ENCODE data around the gene C6orf132.
A peak's percentile ranks its signal among the peaks of the same experiment; 100 is the strongest.

Gene C6orf132

DNA sequence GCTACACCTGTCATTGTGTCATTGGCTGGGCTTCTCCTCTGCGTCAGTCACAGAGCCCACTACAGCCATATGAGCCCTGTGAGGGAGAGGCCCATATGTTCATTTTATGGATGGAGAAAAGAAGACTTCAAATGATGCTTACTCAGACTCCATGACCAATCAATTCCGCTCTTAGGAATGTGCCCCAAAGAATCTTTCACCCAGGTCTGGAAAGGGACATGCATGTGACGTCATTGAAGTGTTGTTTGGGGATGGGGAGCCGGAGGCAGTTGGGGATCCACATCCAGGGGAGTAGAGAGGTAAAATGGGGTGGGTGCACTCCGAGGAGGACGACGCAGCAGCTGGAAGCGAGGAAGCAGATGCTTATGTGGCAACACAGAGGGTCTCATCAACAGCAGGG is 9.6 kb upstream of the C6orf132 start:
- 83 to 89% methylated on average over 8 of the region's 8 CpGs for WGBS, 2 experiments
- Histone ChIP-seq H3K9me3 (ENCODE audit: control insufficient read depth, low read length) (no peaks in the 10 kb centered on the region), H3K36me3 (ENCODE audit: control insufficient read depth, insufficient read depth, low read length) (no peaks in the 10 kb centered on the region), H3K27ac (ENCODE audit: insufficient read depth, low read depth, low read length, poor library complexity, severe bottlenecking) (no peak overlapping the region), H3K4me1 (ENCODE audit: control insufficient read depth, insufficient read depth, low read length) (no peaks in the 10 kb centered on the region), H3K4me3 (ENCODE audit: insufficient read depth, low read depth, low read length) (no peak overlapping the region), H3K27me3 (ENCODE audit: control insufficient read depth, insufficient read depth, low read length, poor library complexity, severe bottlenecking) (no peaks in the 10 kb centered on the region)

DNA sequence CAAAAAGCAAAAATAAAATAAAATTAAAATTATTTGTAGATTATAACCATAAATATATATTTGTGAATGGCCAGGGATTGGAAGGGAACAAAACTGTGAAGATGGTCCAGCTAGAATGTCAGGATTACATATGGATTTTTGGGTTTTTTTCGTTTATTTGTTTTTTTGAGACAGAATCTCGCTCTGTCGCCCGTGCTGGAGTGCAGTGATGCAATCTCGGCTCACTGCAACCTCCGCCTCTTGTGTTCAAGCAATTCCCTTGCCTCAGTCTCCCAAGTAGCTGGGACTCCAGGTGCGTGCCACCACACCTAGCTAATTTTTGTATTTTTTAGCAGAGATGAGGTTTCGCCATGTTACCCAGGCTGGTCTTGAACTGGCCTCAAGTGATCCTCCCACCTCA is 7.8 kb upstream of the C6orf132 start:
- Histone ChIP-seq H3K4me3 (ENCODE audit: insufficient read depth, low read depth, low read length) (no peak overlapping the region), H3K9me3 (ENCODE audit: control insufficient read depth, low read length) (no peaks in the 10 kb centered on the region), H3K27me3 (ENCODE audit: control insufficient read depth, insufficient read depth, low read length, poor library complexity, severe bottlenecking) (no peaks in the 10 kb centered on the region), H3K27ac (ENCODE audit: insufficient read depth, low read depth, low read length, poor library complexity, severe bottlenecking) (no peak overlapping the region), H3K36me3 (ENCODE audit: control insufficient read depth, insufficient read depth, low read length) (no peaks in the 10 kb centered on the region), H3K4me1 (ENCODE audit: control insufficient read depth, insufficient read depth, low read length) (no peaks in the 10 kb centered on the region)
- 93 to 94% methylated on average over 8 of the region's 8 CpGs for WGBS, 2 experiments

DNA sequence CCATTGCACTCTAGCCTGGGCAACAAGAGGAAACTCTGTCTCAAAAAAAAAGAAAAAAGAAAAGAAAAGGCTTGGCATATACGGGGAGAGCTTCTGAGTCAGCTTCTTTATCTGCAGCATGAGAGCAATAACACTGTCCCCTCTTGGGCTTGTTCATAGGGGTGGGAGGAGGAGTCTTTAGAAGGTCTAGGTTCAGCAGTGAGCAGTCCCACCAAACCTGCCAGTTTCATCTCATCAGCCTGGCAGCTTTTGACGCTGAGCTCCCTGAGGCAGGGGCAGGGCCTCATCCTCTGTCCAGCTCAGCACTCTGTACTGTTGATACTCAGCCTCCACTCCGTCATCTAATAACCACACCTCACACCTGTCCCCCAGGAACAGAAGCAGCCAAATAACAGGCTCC is 5.6 kb upstream of the C6orf132 start:
- 86 to 88% methylated on average over 3 of the region's 3 CpGs for WGBS, 2 experiments
- no peak overlapping the region for H3K4me3 ChIP-seq (ENCODE audit: insufficient read depth, low read depth, low read length)
- H3K36me3 ChIP-seq (ENCODE audit: control insufficient read depth, insufficient read depth, low read length), result no peaks in the 10 kb centered on the region
- H3K9me3 ChIP-seq (ENCODE audit: control insufficient read depth, low read length), result no peaks in the 10 kb centered on the region
- H3K27ac ChIP-seq (ENCODE audit: insufficient read depth, low read depth, low read length, poor library complexity, severe bottlenecking), result no peak overlapping the region
- no peaks in the 10 kb centered on the region for H3K4me1 ChIP-seq (ENCODE audit: control insufficient read depth, insufficient read depth, low read length)
- H3K27me3 ChIP-seq (ENCODE audit: control insufficient read depth, insufficient read depth, low read length, poor library complexity, severe bottlenecking), result peaks cover 8% of the 10 kb centered on the region

DNA sequence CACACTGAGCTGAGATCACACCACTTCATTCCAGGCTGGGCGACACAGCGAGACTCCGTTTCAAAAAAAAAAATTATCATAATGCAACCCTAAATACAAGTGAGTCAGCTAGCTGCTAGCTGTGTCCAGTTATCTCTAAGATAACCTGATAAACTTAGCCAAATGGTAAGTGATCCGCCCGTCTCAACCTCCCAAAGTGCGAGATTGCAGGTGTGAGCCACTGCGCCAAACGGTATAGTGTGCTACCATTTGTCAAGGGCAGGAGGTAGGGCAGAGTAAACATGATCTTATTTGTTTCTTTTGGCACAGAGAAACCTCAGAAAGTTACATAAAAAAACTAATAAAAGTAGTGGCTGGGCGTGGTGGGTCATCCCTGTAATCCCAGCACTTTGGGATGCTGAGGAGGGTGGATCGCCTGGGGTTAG is 4.7 kb upstream of the C6orf132 start:
- H3K27ac ChIP-seq (ENCODE audit: insufficient read depth, low read depth, low read length, poor library complexity, severe bottlenecking), result no peak overlapping the region
- no peak overlapping the region for H3K4me3 ChIP-seq (ENCODE audit: insufficient read depth, low read depth, low read length)
- no peaks in the 10 kb centered on the region for H3K4me1 ChIP-seq (ENCODE audit: control insufficient read depth, insufficient read depth, low read length)
- 91 to 98% methylated on average over 10 of the region's 10 CpGs for WGBS, 2 experiments
- H3K27me3 ChIP-seq (ENCODE audit: control insufficient read depth, insufficient read depth, low read length, poor library complexity, severe bottlenecking), result peaks cover 17% of the 10 kb centered on the region
- H3K9me3 ChIP-seq (ENCODE audit: control insufficient read depth, low read length), result no peaks in the 10 kb centered on the region
- H3K36me3 ChIP-seq (ENCODE audit: control insufficient read depth, insufficient read depth, low read length), result no peaks in the 10 kb centered on the region

DNA sequence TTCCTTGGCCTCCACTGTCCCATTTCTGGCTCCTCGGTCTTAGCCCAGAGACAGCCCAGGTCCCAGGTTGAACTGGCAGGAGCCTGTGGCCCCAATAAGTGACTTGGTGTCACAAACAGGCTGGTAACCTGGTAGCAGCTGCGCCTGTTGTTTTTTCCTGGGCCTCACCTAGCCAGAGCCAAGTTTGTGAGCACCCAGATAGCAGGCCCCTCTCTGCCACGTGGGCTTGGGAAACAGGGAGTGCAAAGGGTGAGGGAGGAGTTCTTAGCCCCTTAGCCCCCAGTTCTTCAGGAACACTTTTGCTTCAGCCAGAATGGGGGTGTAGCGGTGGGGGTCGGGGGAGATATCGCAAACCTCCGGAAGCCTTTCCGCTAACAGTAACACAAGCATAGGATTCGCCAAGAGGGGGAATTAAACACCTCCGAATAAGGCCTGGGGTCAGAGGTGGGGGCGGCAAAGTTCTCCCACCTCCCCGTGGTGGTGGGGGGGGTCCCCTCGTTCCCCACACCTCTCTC is 760 bp downstream of the C6orf132 start:
- H3K9me3 ChIP-seq (ENCODE audit: control insufficient read depth, low read length), result no peaks in the 10 kb centered on the region
- peaks cover 17% of the 10 kb centered on the region for H3K4me1 ChIP-seq (ENCODE audit: control insufficient read depth, insufficient read depth, low read length)
- H3K27me3 ChIP-seq (ENCODE audit: control insufficient read depth, insufficient read depth, low read length, poor library complexity, severe bottlenecking), result peaks cover 27% of the 10 kb centered on the region
- peak overlapping the region; percentile 56 for H3K4me3 ChIP-seq (ENCODE audit: insufficient read depth, low read depth, low read length)
- H3K36me3 ChIP-seq (ENCODE audit: control insufficient read depth, insufficient read depth, low read length), result no peaks in the 10 kb centered on the region
- no peak overlapping the region for H3K27ac ChIP-seq (ENCODE audit: insufficient read depth, low read depth, low read length, poor library complexity, severe bottlenecking)
- 13 to 17% methylated on average over 13 of the region's 13 CpGs for WGBS, 2 experiments

DNA sequence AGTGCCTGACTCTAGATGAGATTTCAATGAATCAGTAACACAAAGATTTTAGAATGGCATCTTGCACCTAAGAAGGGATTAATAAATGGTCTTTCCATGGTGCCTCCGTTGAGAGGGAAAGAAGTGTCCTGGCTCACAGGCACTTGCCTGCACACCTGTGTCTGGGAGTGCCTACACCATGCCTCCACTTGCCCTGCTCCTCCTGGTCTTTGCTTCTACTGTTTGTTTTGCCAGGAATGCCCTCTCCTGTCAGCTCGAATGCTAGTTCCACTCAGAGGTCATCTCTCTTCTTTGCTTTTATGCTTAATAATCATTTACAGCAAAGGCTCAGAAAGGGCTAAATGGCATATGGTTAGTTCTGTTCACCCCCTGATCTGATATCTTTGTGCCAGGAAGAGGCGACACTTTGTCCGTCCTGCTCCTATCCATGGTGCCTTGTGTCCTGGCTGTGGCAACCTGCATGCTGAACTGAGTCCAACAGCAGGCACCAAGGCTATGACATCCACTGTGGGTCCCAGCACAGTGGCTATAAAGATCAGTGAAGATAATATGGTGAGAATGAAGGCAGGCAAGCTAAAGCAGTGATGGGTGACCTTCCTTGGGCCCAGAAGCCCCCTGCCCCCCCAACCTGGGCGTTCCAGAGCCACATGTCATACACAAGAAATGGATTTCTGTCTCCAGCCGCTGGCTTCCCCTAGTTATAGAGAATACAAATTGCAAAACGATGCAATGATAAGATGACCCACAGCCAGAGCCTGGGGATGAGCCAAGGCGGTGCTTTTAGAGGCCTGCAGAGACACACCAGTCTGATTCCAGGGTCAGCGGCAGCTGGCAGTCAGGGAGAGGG is 1.4 kb downstream of the C6orf132 start:
- peaks cover 27% of the 10 kb centered on the region for H3K27me3 ChIP-seq (ENCODE audit: control insufficient read depth, insufficient read depth, low read length, poor library complexity, severe bottlenecking)
- H3K4me3 ChIP-seq (ENCODE audit: insufficient read depth, low read depth, low read length), result peak overlapping the region; percentile 56
- no peaks in the 10 kb centered on the region for H3K9me3 ChIP-seq (ENCODE audit: control insufficient read depth, low read length)
- H3K4me1 ChIP-seq (ENCODE audit: control insufficient read depth, insufficient read depth, low read length), result peaks cover 17% of the 10 kb centered on the region
- WGBS, 2 experiments, result 65 to 70% methylated on average over 9 of the region's 9 CpGs
- no peak overlapping the region for H3K27ac ChIP-seq (ENCODE audit: insufficient read depth, low read depth, low read length, poor library complexity, severe bottlenecking)
- H3K36me3 ChIP-seq (ENCODE audit: control insufficient read depth, insufficient read depth, low read length), result no peaks in the 10 kb centered on the region

DNA sequence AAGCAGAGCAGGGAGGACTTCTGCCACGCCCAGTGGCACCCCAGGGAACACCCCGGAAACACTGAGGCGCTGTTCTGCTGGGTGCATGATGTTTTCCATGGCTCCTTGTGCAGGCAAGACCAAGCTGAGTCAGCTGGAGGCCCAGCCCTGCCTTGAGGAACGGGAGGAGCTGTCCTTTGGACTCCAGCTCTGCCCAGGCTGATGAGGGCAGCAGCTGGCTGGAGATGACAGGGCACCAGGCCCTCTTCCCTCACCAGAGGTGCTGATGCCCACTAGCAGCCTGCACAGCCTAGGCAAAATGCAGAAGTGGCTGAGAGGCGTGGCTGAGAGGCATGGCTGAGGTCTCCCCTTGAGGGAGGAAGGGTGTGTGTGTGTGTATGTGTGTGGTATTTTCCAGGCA is 2.4 kb downstream of the C6orf132 start:
- H3K9me3 ChIP-seq (ENCODE audit: control insufficient read depth, low read length), result no peaks in the 10 kb centered on the region
- H3K27me3 ChIP-seq (ENCODE audit: control insufficient read depth, insufficient read depth, low read length, poor library complexity, severe bottlenecking), result peaks cover 27% of the 10 kb centered on the region
- H3K4me1 ChIP-seq (ENCODE audit: control insufficient read depth, insufficient read depth, low read length), result peaks cover 17% of the 10 kb centered on the region
- no peak overlapping the region for H3K4me3 ChIP-seq (ENCODE audit: insufficient read depth, low read depth, low read length)
- 78 to 82% methylated on average over 5 of the region's 5 CpGs for WGBS, 2 experiments
- no peak overlapping the region for H3K27ac ChIP-seq (ENCODE audit: insufficient read depth, low read depth, low read length, poor library complexity, severe bottlenecking)
- no peaks in the 10 kb centered on the region for H3K36me3 ChIP-seq (ENCODE audit: control insufficient read depth, insufficient read depth, low read length)

DNA sequence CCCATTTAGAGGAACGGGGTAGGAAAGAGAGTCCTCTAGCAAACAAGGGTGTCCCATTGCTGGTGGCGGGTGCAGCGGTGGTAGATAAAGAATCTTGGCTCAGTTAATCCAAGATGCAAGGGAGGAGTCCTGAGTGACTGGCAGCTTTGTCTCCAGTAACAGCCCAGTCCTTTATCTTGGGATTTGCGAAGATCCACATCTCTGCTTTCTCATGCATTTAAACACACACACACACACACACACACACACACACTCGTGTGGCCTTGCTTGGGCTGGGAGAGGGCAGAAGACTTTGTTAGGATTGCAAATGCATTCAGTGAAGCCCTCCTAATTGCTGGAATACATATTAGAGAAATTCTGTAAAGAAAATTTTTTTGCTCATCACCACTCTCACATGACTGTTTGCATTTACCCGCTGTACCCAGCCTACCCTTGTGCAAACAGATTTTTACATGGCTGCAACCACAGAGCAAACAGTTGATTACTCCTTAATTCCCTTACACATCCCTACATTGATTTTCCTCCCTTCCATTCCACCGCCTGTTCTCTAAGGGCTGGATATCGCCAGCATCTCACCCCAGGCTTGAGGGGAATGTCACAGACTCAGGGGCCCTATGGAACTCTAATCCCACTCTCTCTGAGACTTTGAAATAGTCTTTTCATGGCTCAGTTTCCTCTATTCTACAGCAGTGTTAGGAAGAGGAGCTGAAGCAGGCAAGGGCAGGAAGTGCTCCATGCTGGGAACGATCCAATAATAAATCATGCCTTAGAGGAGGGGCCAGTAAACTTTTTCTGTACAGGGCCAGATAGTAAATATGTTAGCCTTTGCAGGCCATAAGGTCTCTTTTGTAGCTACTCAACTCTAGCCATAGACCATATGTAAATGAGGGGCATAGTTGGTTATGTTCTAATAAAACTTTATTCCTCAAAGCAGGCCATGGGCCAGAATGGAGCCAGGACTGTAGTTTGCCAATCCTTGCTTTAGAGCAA is 3.5 kb downstream of the C6orf132 start:
- Histone ChIP-seq H3K4me3 (ENCODE audit: insufficient read depth, low read depth, low read length) (no peak overlapping the region), H3K27me3 (ENCODE audit: control insufficient read depth, insufficient read depth, low read length, poor library complexity, severe bottlenecking) (peaks cover 27% of the 10 kb centered on the region), H3K4me1 (ENCODE audit: control insufficient read depth, insufficient read depth, low read length) (peaks cover 17% of the 10 kb centered on the region), H3K36me3 (ENCODE audit: control insufficient read depth, insufficient read depth, low read length) (no peaks in the 10 kb centered on the region), H3K27ac (ENCODE audit: insufficient read depth, low read depth, low read length, poor library complexity, severe bottlenecking) (peak overlapping the region; percentile 52), H3K9me3 (ENCODE audit: control insufficient read depth, low read length) (no peaks in the 10 kb centered on the region)
- WGBS, 2 experiments, result 34 to 38% methylated on average over 9 of the region's 9 CpGs

DNA sequence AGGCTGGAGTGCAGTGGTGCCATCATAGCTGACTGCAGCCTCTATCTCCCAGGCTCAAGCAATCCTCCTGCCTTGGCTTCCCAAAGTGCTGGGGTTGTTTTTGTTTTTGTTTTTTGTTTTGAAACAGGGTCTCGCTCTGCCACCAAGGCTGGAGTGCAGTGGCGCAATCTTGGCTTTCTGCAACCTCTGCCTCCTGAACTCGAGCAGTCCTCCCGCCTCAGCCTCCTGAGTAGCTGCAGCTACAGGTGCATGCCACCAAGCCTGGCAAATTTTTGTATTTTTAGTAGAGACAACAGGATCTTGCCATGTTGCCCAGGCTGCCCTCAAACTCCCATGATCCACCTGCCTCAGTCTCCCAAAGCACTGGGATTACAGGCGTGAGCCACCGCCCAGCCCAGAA is 4.2 kb downstream of the C6orf132 start:
- H3K9me3 ChIP-seq (ENCODE audit: control insufficient read depth, low read length), result no peaks in the 10 kb centered on the region
- H3K4me1 ChIP-seq (ENCODE audit: control insufficient read depth, insufficient read depth, low read length), result peaks cover 17% of the 10 kb centered on the region
- H3K36me3 ChIP-seq (ENCODE audit: control insufficient read depth, insufficient read depth, low read length), result no peaks in the 10 kb centered on the region
- 78 to 82% methylated on average over 6 of the region's 6 CpGs for WGBS, 2 experiments
- peaks cover 20% of the 10 kb centered on the region for H3K27me3 ChIP-seq (ENCODE audit: control insufficient read depth, insufficient read depth, low read length, poor library complexity, severe bottlenecking)
- H3K27ac ChIP-seq (ENCODE audit: insufficient read depth, low read depth, low read length, poor library complexity, severe bottlenecking), result no peak overlapping the region
- H3K4me3 ChIP-seq (ENCODE audit: insufficient read depth, low read depth, low read length), result no peak overlapping the region

Data from ectodermal cell (in vitro differentiated cells).